Activated CD8-positive, alpha-beta memory T cell treated with anti-CD3 and anti-CD28 coated beads, Interleukin-2, amount 50 U/mL, for 1 hour (primary cell): ENCODE measurements around the gene CDC5L.

ENCODE experiments used
- DNase-seq: peaks from one replicate; pipeline ENCODE4 v3.0.0-alpha.2; 2020; ENCODE audit errors: extremely low read depth

Gene CDC5L

DNA sequence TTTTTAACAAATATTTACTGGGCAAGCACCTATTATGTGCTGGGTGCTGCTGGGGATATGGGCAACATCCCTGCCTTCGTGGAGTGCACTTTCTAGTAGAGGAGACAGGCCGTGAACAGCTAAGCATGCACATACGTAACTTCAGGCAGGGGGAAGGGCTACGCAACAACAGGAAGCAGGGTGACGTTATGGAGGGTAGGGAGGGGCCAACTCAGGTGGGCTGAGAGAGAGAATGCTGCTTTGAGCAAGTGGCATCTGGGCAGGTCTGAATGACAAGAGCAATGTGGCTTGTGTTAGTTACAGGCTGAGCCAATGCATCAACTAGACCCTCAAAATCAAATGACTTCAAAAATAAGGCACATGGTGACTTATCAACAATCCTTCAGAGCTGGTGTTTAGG is 112.1 kb downstream of the CDC5L start:
- DNase-seq, result no peak
